B cell (primary cell): ENCODE results near the gene WDHD1.

Experiments used
- CTCF ChIP-seq: fragments of 200-600 bp; IDR thresholded peaks from one replicate; pipeline ENCODE4 v1.8.0; 2022; ENCODE audit warnings: antibody characterized with exemption, mild to moderate bottlenecking
- EZH2 ChIP-seq: IDR thresholded peaks from 2 replicates; pipeline ENCODE4 v1.6.1; 2012; ENCODE audit warnings: borderline replicate concordance, low read depth, mild to moderate bottlenecking, moderate library complexity, low read length; ENCODE audit not compliant: insufficient read depth, poor library complexity, severe bottlenecking

- TF ChIP-seq CTCF (no peak), EZH2 (no peak)
Observed at GRCh38 chr14:54927551-54927950, 99.3 kb downstream of the WDHD1 start.
